Fibroblast of lung (primary cell): ENCODE measurements around the gene CUL1.

Source experiments
- EZH2 ChIP-seq: IDR thresholded peaks from 2 replicates; pipeline ENCODE4 v1.5.1; 2012; ENCODE audit warnings: low read length, control low read depth, mild to moderate bottlenecking; ENCODE audit errors: missing control alignments
- TF ChIP-seq, protein P1 (sequence below), 2 donors: IDR thresholded peaks in 1 of 2; conservative IDR thresholded peaks in 1 of 2; 1 replicate in 1 of 2; 2 replicates in 1 of 2; pipeline ENCODE4 v1.5.1; 2011 to 2012; ENCODE audit warnings: low read length in 2 of 2, control low read depth in 1 of 2, inconsistent platforms in 1 of 2, low read depth in 1 of 2, mild to moderate bottlenecking in 1 of 2

DNA sequence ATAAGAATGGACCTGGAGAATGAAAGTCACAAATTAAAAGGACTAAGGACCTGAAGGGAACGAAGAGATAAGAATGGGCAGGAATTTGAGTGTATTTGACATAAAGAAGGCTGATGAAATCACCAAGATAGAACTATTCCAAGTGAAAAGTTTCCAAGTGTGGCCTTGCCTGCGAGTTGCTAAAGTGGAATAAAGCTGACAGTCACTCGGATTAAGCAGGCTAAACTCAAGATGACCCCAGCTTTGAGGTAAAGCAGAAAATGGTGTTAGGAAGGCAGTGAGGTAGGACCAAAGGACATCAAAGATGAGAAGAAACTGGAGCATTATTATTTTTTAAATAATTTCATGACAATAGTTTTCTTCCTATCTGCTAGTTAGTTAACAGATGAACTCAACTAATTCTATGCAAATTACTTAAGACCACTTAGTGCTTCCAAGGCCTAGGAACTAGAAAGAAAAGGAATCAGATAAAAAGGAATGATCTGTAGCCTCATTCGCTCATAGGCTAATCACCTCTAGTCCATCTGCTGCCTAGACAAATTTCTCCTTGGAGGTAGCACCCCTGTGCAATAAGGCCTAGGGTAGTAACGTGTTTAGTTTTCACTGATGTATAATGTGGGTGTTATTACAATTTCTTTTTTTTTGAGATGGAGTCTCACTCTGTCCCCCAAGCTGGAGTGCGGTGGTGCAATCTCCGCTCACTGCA lies 150.8 kb downstream of the CUL1 start:
- TF ChIP-seq, protein P1, sequence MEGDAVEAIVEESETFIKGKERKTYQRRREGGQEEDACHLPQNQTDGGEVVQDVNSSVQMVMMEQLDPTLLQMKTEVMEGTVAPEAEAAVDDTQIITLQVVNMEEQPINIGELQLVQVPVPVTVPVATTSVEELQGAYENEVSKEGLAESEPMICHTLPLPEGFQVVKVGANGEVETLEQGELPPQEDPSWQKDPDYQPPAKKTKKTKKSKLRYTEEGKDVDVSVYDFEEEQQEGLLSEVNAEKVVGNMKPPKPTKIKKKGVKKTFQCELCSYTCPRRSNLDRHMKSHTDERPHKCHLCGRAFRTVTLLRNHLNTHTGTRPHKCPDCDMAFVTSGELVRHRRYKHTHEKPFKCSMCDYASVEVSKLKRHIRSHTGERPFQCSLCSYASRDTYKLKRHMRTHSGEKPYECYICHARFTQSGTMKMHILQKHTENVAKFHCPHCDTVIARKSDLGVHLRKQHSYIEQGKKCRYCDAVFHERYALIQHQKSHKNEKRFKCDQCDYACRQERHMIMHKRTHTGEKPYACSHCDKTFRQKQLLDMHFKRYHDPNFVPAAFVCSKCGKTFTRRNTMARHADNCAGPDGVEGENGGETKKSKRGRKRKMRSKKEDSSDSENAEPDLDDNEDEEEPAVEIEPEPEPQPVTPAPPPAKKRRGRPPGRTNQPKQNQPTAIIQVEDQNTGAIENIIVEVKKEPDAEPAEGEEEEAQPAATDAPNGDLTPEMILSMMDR (conservative IDR thresholded peaks at IDR 0.05 in 1 of 2, IDR thresholded peaks at IDR 0.05 in 1 of 2; ENCODE audit: low read depth in 1 of 2, low read length in 2 of 2): no peak
- no peak for TF ChIP-seq EZH2
